Measurements from ENCODE around the gene GTF2F2.

- TF ChIP-seq GATA3 (IDR thresholded peaks at IDR 0.05; ENCODE audit: low read depth, low read length) (no peak), GATA2 (IDR thresholded peaks at IDR 0.05; ENCODE audit: low read depth, low read length) (no peak)
These were observed 2.6 kb downstream of the GTF2F2 start for GRCh38 chr13:45122941-45123340.

Measured in SH-SY5Y (cell line).